ENCODE results near the gene DRAXIN. TPM values are rescaled to one million over a fixed set of nuclear protein-coding genes. Genes with fewer than 3 reads are reported as not detected.

DRAXIN gene
- total RNA-seq, 4 donors from 2014 or later: under 0.01 to 0.06 TPM; not detected in 2

DNA sequence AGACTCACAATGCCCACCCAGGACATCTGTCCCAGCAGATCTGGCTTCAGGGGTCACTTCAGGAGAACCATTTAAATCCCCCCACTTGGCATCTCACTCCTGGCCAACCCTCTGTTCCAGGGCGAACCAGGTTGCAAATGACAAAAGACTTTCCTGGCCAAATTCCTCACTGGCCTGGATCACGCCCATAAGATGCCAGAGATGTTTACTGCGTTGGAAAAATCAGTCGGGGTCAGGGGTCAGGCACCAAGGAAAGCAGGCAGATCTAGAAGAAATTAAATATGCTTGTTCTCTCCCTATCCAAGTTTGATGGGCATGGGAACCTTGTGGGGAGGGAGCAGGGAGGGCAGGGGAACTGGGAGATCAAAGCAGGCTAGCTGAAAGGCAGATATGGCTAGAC, 29.8 kb downstream of the DRAXIN start:
- intact Hi-C loops (cut with DNase I): loop anchor here (2.0 kb wide), 1 partner anchor 71 kb away; no protein-coding TSS in a partner anchor
- 68% methylated on average over 4 of the region's 4 CpGs for WGBS
- TF ChIP-seq EP300 (IDR thresholded peaks at IDR 0.05): no peak
- TF ChIP-seq POLR2AphosphoS5 (IDR thresholded peaks at IDR 0.05): no peak
- TF ChIP-seq CTCF (IDR thresholded peaks at IDR 0.05): no peak
- TF ChIP-seq POLR2A (IDR thresholded peaks at IDR 0.05; ENCODE audit: low read depth): no peak
- Histone ChIP-seq H3K27me3 (peaks cover 0 to under 1% (median 0%) of the 10 kb centered on the region in 4 donors), H3K9me3 (no peaks in the 10 kb centered on the region), H3K27ac (replicated peaks in 1 of 4) (no peak overlapping the region), H3K4me3 (no peak overlapping the region), H3K4me1 (peaks cover 8 to 28% (median 21%) of the 10 kb centered on the region in 4 donors), H3K36me3 (no peaks in the 10 kb centered on the region)
- DNase-seq (ENCODE audit: extremely low spot score): no peak

GRCh38 chr1:11722538-11722937, 31.0 kb downstream of the DRAXIN start:
- Histone ChIP-seq H3K4me1 (peaks cover 8 to 28% (median 21%) of the 10 kb centered on the region in 4 donors), H3K27me3 (no peaks in the 10 kb centered on the region), H3K9me3 (no peaks in the 10 kb centered on the region), H3K27ac (replicated peaks in 1 of 4) (no peak overlapping the region), H3K36me3 (no peaks in the 10 kb centered on the region), H3K4me3 (no peak overlapping the region)
- DNase-seq (ENCODE audit: extremely low spot score): no peak
- intact Hi-C loops (cut with DNase I): no loop called here
- 33% methylated on average over 2 of the region's 2 CpGs for WGBS
- TF ChIP-seq EP300 (IDR thresholded peaks at IDR 0.05): no peak
- TF ChIP-seq POLR2A (IDR thresholded peaks at IDR 0.05; ENCODE audit: low read depth): no peak
- no peak for TF ChIP-seq CTCF (IDR thresholded peaks at IDR 0.05)
- TF ChIP-seq POLR2AphosphoS5 (IDR thresholded peaks at IDR 0.05): no peak

- no peak overlapping the region for H3K27ac ChIP-seq (replicated peaks in 1 of 4)
- no peak overlapping the region for H3K4me3 ChIP-seq
- TF ChIP-seq CTCF (IDR thresholded peaks at IDR 0.05) (no peak), POLR2AphosphoS5 (IDR thresholded peaks at IDR 0.05) (no peak), POLR2A (IDR thresholded peaks at IDR 0.05; ENCODE audit: low read depth) (no peak), EP300 (IDR thresholded peaks at IDR 0.05) (no peak)
- DNase-seq (ENCODE audit: extremely low spot score): no peak
- H3K27me3 ChIP-seq: no peaks in the 10 kb centered on the region
- H3K36me3 ChIP-seq: no peaks in the 10 kb centered on the region
- no peaks in the 10 kb centered on the region for H3K9me3 ChIP-seq
- H3K4me1 ChIP-seq: peaks cover 9 to 30% (median 22%) of the 10 kb centered on the region in 4 donors
- 59% methylated on average over 5 of the region's 5 CpGs for WGBS
- intact Hi-C loops (cut with DNase I): no loop called here
These were observed 34.1 kb downstream of the DRAXIN start for GRCh38 chr1:11725616-11726015.

DNA sequence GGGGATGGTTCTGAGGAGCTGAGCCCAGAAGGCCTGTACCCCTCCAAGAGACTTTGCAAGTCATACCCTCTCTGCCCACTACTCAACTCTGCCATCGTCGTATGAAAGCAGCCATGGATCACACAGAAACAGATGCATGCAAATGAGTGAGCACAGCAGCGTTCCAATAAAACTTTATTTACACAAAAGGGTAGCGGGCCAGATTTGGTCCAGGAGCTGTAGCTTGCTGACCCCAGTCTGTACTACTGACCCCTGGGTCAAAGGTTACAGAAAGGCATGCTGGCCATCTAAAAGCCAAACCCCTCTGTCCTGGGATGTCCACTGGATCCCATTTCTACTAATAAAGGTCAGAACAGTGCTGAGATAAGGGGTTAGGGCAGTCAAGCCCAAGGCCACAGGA, 35.6 kb downstream of the DRAXIN start:
- no peak for TF ChIP-seq CTCF (IDR thresholded peaks at IDR 0.05)
- TF ChIP-seq POLR2AphosphoS5 (IDR thresholded peaks at IDR 0.05): no peak
- TF ChIP-seq POLR2A (IDR thresholded peaks at IDR 0.05; ENCODE audit: low read depth): no peak
- TF ChIP-seq EP300 (IDR thresholded peaks at IDR 0.05): no peak
- WGBS: 93% methylated on average over 4 of the region's 4 CpGs
- Histone ChIP-seq H3K27me3 (no peaks in the 10 kb centered on the region), H3K27ac (replicated peaks in 1 of 4) (no peak overlapping the region), H3K4me1 (peaks cover 20 to 39% (median 35%) of the 10 kb centered on the region in 4 donors), H3K36me3 (no peaks in the 10 kb centered on the region), H3K4me3 (no peak overlapping the region), H3K9me3 (no peaks in the 10 kb centered on the region)
- intact Hi-C loops (cut with DNase I): no loop called here
- DNase-seq (ENCODE audit: extremely low spot score): no peak
